NCI-H146 (cell line): ENCODE results near the gene FRMPD3.
A peak's percentile ranks its signal among the peaks of the same experiment; 100 is the strongest.
"Not testable (repeated sequence)": the region's sequence is repeated elsewhere in the genome, so short reads cannot be mapped to it uniquely, and the experiment has no call there.

Experiments used
- DNase-seq: peaks from one replicate; lab custom pipeline; 2025; lab: John Stamatoyannopoulos, UW

FRMPD3 gene

GRCh38 chrX:107448998-107449835, at the start of gene FRMPD3:
TSS of gene FRMPD3 (plus strand) at chrX:107449652. CDS start at chrX:107526589, 76,937 bp downstream.
- DNase-seq, result peak; percentile 8

GRCh38 chrX:107420571-107420970, 28.9 kb upstream of the FRMPD3 start:
- DNase-seq, result no peak

- DNase-seq, result no peak
These were observed 28.1 kb upstream of the FRMPD3 start for GRCh38 chrX:107421337-107421861.

GRCh38 chrX:107429090-107429489, 20.4 kb upstream of the FRMPD3 start:
- DNase-seq, result peak; percentile 13

- no peak for DNase-seq
These were observed 9.3 kb upstream of the FRMPD3 start for GRCh38 chrX:107440187-107440586.

- DNase-seq, result no peak
These were observed 8.8 kb upstream of the FRMPD3 start for GRCh38 chrX:107440692-107441091.

GRCh38 chrX:107442914-107443527, 6.4 kb upstream of the FRMPD3 start:
- no peak for DNase-seq

- DNase-seq, result no peak
These were observed 4.3 kb upstream of the FRMPD3 start for GRCh38 chrX:107445146-107445545.

GRCh38 chrX:107445631-107446030, 3.8 kb upstream of the FRMPD3 start:
- no peak for DNase-seq

GRCh38 chrX:107447642-107448041, 1.8 kb upstream of the FRMPD3 start:
- no peak for DNase-seq

GRCh38 chrX:107448625-107448997, 841 bp upstream of the FRMPD3 start:
- no peak for DNase-seq

- DNase-seq, result peak; percentile 13
These were observed 1.5 kb downstream of the FRMPD3 start for GRCh38 chrX:107450823-107451509.

- DNase-seq, result peak; percentile 7
These were observed 2.3 kb downstream of the FRMPD3 start for GRCh38 chrX:107451731-107452130.

GRCh38 chrX:107452581-107452980, 3.1 kb downstream of the FRMPD3 start:
- no peak for DNase-seq

- no peak for DNase-seq
These were observed 4.8 kb downstream of the FRMPD3 start for GRCh38 chrX:107454302-107454701.

- DNase-seq, result no peak
These were observed 7.8 kb downstream of the FRMPD3 start for GRCh38 chrX:107457289-107457688.

GRCh38 chrX:107465932-107466620, 16.6 kb downstream of the FRMPD3 start:
- no peak for DNase-seq

- DNase-seq, result no peak
These were observed 17.8 kb downstream of the FRMPD3 start for GRCh38 chrX:107467271-107467670.

GRCh38 chrX:107470198-107470597, 20.7 kb downstream of the FRMPD3 start:
- no peak for DNase-seq

GRCh38 chrX:107470971-107471370, 21.5 kb downstream of the FRMPD3 start:
- no peak for DNase-seq

- DNase-seq, result not testable (repeated sequence)
These were observed 22.0 kb downstream of the FRMPD3 start for GRCh38 chrX:107471420-107471819.

- DNase-seq, result no peak
These were observed 28.0 kb downstream of the FRMPD3 start for GRCh38 chrX:107477406-107477805.
